SIG-M5 treated with dmso at 0.1 percent for 504 hours (cell line): ENCODE measurements around the gene LSM4.
"Not testable (repeated sequence)": the region's sequence is repeated elsewhere in the genome, so short reads cannot be mapped to it uniquely, and the experiment has no call there.

Experiments used
- DNase-seq: peaks from one replicate; lab custom pipeline; 2025; ENCODE audit not compliant: unreplicated experiment; lab: John Stamatoyannopoulos, UW

LSM4 gene

DNA sequence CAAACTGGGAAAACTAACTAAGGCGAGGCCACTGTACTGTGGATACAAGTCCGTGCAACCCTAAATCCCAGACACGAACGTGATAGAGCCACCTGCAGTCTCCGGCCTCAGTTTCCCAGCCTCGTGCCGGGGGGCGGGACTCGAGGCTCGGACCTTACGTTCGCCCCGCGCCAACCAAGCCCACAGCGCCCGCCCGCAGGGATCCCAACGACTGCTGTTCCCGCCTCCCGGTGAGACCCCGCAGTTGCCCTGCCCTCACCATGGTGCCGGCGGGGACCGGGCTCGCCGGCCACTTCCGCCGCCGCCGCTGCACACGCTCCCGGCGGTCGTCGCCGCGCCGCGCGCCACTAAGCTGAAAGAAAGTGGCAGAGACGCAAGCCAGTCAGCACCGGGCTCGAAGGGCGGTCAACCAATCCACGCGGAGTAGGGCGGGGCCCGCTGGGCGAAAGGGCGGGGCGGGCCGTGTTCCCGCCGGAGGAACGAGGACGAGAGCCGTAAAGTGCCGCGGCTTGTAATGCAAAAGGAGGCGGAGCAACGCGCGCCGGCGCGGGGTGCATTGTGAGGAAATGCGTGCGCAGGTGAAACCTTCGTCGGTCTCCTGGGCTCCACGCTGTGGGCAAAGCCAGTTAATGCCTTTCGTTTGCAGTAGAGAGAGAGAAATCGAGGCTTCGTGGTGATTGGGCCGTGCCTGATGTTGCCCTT, at the start of gene LSM4:
LSM4 (minus strand) TSS at position 318 of the 702 bp plus-strand sequence; CDS start at position 262, 56 bp downstream.
- peak; percentile 97 for DNase-seq

DNA sequence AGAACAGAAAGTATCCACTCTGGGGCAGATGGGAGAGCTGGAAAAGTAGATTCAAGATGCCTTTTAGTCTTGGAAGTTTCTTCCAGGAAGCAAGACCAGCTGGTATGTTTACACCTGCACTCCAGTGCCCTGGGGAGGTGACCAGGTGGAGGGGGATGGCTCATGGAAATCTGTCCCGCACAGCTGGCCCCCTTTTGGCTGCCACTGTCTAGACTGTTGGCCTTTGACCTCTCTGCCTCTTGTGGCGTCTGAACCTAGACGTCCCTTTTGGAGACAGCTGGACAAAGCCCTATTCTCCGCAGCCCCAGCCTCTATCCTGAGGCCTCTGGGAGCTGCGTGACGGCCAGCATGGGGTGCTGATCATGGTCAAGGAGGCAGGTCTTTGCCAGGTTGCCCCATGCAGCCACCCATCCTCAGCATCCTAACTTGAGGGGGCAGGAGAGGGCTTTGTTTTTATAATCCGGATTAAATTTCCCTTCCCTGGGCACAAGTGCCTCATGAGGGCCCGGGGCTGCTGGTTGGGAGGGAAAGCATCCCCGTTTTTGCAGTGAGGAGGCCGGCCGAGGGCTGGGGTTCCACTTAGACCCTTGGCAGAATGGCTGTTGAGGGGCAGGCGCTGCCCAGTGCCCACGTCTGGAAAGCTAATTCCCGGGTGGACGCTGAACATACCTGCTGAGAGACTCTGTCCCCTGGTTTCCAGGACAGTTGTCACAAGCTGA, 45.8 kb upstream of the LSM4 start:
- DNase-seq: no peak

DNA sequence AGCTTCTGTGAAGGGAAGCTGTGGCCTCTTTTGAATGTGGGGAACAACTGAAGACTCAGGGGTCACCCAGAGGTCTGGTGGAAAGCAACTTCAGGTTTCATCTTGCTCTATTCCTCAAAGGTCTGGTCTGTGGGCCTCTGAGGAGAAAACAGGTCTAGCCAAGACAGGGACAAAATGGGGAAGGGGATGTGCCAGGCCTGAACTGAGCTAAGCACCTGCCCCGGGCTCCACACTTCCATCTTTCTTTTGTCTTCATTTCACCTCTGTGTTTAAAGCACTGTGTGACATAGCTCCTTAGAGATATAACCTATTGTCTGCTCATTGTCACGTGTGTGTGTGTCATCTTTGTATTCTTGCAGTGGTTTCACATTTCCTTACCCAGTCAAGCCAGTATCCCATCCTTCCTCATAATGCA, 43.2 kb upstream of the LSM4 start:
- peak; percentile 20 for DNase-seq

DNA sequence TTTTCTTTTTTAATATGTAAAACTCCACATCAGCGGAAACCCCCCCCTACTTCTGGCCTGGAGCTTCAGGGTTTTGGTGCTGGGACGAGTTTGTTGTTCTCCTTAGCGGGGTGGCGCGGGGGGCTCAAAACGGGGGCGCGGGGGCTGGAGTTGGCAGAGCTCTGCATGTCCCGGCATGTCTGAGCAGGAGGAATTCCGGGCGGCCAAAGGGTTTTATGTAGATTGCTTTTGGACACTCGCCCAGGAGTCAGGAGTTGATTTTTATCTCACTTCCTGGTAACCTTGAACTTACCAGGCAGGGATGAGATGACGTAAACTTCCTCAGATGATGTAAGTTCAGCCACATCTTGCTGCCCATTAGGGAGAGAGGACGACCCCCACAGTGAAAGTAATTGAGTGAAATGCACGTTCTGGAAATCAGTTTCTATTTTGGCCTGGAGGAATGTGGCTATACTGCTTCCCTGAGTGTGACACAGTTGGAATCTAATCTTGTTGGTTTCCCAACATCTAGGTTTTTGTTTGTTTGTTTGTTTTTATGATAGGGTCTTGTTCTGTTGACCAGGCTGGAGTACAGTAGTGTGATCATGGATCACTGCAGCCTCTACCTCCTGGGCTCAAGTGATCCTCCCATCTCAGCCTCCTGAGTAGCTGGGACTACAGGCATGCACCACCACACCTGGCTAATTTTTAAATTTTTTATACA, 42.1 kb upstream of the LSM4 start:
- peak; percentile 91 for DNase-seq

DNA sequence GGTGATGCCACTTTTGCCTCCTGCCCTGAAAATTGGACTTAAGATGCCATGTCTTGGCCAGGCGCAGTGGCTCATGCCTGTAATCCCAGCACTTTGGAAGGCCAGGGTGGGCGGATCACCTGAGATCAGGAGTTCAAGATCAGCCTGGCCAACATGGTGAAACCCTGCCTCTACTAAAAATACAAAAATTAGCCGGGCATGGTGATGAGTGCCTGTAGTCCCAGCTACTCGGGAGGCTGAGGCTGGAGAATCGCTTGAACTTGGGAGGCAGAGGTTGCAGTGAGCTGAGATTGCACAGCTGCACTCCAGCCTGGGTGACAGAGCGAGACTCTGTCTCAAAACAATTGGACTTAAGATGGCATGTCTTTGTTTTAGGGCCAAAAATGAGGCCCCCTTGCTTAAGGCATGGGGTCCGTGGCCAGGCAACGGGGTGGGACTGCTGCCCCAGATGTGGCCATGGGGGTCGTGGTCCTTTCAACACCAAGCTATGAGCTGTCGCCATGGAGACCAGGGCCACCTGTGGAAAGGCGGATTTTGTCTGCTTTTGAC, 41.5 kb upstream of the LSM4 start:
- DNase-seq: not testable (repeated sequence)

DNA sequence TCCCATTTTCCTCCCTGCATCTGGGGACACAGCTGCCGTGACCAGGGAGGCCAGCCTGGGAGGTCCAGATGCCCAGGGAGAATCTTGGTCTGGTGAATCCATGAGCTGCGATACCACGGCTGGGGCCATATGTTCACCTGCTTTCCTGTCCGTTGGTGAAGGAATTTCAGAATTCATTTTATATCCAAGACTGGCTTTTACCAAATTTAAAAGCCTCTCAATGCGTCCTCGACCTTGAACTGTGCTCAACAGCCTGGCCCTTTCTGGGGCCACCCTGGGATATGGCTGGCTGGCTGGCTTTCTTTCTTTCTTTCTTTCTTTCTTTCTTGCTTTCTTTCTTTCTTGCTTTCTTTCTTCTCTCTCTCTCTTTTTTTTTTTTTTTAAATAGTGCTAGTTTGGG, 40.9 kb upstream of the LSM4 start:
- DNase-seq: no peak

DNA sequence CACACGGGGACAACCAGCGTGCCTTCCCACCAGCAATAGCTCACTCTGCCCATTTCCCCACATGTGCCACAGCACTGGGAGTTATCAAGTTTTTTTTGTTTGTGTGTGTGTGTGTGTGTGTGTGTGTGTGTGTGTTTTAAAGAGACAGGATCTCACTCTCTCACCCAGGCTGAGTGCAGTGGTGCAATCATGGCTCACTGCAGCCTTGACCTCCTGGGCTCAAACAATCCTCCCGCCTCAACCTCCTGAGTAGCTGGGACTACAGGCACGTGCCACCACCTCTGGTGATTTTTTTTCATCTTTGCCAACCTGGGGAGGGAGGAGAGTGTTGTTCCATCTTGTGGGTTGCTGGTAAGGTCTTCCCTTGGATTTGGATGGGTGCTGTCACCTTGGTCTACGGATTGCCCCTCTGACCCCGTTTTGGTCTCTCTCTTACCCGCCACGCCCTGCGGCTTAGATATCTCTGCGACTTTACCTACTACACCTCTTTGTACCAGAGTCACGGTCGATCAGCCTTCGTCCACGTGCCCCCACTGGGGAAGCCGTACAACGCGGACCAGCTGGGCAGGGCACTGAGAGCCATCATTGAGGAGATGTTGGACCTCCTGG, 40.2 kb upstream of the LSM4 start:
- no peak for DNase-seq

DNA sequence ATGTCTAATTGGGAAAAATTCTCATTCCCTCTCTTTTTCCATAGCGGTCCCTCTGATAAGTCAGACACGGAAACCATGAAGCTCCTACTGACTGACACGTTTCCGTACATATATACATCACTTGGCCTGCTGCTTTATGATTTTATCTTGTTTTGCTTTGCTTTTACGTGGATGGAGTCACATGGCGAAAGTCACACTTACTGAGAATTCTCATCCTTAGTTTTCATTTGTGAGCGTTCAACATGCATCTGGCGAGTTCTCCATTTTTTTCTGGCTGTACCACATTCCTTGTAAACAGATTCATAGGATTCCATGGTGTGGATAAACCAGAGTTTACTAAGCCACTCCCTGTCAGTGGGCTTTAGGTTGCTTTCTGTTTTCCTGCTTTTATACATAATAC, 38.8 kb upstream of the LSM4 start:
- no peak for DNase-seq

DNA sequence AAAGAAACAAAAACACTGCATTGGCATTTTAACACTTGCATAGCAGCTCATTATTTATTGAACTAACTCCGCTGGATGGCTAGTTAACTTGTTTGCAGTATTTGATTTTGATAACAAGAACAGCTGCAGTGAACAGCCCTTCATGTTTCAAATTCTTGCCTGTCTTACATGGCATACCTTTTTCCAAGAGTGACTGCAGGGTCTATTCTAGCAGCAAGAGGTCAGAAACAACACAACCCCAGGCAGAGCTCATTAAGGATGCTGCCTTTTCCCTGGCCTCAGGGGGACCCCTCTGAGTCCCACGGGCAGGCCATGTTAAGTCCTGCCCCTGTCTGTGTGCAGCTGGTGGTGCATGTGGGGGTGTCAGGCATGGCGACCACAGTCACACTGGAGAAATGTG, 34.2 kb upstream of the LSM4 start:
- no peak for DNase-seq

DNA sequence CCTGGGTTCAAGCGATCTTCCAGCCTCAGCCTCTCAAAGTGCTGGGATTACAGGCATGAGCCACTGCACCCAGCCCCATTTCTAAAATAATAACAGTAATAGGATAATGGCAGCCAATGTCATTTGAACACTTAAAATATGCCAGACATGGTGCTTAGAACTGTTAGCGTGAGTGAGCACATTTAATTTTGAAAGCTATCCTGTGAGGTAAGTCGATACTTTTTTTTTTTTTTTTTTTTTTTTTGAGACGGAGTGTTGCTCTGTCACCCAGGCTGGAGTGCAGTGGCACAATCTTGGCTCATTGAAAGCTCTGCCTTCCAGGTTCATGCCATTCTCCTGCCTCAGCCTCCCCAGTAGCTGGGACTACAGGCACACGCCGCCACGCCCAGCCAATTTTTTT, 31.9 kb upstream of the LSM4 start:
- DNase-seq: not testable (repeated sequence)

DNA sequence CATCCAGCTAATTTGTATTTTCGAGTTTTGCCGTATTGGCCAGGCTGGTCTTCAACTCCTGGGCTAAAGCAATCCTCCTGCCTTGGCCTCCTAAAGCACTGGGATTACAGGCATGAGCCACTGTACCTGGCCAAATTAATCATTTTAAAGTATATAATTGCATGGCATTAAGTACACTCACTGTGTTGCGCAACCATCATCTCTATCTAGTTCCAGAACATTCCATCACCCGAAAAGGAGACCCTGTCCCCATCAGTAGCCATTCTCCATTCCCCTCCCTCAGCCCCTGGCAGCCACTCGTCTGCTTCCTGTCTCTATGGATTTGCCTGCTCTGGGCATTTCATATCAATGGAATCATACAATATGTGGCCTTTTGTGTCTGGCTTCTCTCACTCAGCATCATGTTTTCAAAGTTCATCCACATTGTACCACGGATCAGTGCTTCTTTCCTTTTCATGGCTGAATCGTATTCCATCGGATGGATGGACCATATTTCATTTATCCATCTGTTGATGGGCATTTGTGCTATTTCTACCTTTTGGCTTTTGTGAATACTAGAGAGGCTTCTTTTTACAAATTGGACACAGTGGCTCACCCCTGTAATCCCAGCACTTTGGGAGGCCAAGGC, 30.6 kb upstream of the LSM4 start:
- no peak for DNase-seq

DNA sequence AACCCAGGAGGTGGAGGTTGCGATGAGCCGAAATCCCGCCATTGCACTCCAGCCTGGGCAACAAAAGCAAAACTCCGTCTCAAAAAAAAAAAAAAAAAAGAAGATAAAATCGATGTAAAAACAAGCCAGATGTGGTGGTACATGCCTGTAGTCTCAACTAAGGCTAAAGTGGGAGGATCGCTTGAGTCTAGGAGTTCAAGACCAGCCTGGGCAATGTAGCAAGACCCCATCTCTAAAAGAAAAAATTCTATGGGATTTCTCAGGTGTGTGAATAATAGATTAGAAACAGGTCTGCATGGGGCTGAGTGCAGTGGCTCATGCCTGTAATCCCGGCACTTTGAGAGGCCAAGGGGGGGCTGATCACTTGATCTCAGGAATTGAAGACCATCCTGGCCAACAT, 28.7 kb upstream of the LSM4 start:
- DNase-seq: no peak

DNA sequence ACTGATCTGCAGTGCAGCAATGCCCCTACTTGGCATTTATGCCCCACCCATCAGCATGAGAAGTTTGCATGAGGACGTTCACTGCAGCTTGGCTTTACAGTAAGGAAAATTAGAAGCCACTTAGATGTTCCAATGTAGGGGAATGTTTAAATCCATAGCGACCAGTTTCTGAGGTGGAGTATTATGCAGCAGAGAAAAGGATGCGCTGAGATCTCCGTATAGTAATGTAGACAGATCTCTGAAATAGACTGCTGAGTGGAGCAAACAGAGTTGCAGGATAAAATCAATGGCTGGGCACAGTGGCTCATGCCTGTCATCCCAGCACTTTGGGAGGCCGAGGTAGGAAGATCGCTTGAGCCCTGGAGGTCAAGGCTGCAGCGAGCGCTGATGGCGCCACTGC, 27.6 kb upstream of the LSM4 start:
- no peak for DNase-seq

DNA sequence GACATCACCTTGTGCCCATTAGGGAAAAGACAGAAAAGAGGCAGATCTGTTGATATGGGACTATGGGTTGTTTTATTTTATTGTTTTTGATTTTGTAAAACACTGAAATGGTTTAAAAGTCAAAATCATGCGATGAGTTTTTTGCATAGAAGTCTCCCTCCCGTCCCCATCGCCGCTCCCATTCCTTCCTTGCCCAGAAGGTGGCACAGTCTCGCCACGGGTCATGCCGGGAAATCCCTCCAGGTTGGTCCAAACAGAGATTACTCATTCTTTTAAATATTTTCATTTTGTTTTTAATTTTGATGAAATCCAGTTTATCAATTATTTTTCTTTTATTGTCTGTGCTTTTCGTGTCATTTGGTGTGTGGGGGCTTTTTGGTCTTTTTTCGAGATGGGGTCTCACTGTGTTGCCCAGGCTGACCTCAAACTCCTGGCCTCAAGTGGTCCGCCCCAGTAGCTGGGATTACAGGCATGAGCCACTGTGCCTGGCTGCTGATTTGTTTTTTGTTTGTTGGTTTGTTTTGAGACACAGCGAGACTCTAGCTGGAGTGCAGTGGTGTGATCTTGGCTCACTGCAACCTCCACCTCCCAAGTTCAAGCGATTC, 26.8 kb upstream of the LSM4 start:
- no peak for DNase-seq

DNA sequence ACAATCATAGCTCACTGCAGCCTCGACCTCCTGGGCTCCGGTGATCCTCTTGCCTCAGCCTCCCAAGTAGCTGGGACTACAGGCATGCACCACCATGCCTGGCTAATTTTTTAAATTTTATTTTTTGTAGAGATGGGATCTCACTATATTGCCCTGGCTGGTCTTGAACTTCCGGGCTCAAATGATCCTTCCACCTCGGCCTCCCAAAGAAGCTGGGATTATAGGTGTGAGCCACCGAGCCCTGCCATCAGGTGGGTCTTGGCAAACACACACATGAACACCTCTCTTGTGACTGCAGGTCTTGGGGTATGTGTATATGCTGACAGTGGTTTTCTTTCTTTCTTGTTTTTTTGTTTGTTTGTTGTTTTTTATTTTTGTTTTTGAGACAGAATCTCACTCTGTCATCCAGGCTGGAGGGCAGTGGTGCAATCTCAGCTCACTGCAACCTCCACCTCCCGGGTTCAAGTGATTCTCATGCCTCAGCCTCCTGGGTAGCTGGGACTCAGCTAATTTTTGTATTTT, 26.0 kb upstream of the LSM4 start:
- DNase-seq: not testable (repeated sequence)

DNA sequence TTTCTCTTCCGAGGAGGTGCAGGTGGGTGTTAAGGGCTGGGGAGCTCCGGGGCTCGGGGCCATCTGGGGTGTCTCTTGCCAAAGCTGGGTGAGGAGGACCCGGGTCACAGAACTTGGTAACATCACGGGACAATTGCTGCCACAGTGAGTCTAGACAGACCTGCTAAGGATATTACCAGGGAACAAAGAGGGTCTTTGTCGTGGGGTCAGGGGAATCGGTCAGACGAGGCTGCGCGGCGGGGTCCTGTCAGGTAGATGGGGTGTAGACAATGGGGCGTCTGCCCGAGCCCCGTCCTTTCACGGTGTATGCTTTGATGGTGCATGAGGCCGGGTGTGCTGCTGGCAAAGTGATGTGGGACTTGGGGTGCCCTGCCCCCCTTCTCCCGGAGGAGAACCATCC, 25.3 kb upstream of the LSM4 start:
- no peak for DNase-seq

DNA sequence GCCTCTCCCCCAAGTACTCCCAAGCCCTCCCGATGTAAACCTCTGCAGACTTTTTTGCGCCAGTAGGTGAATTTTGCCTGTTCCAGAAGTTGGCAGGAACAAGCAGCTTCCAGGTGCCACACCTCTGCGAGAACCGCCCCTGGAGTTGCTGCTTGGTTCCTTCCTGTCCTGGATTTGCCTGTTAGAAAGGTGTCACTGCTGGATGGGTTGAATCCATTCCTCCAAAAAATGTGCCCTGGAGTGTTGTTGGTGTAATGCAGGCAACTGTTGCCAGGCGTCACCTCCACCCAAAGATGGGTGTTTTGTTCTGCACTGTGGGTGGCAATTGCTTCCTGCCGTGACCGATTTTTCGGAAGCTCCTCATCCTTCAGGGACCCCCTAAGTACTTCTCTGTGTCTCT, 23.2 kb upstream of the LSM4 start:
- no peak for DNase-seq

DNA sequence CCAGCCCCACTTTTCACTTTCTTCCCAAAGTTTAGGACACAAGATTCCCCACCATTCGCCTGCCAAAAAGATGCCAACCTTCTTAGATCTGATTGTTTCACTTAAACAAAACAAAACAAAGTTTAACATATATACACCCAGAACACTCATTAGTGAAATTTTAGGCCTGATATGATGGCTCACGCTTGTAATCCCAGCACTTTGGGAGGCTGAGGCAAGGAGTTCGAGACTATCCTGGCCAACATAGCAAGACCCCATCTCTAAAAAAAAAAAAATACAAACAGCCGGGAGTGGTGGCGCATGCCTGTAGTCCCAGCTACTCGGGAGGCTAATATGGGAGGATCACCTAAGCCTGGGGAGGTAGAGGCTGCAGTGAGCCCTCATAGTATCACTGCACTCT, 22.4 kb upstream of the LSM4 start:
- DNase-seq: no peak

DNA sequence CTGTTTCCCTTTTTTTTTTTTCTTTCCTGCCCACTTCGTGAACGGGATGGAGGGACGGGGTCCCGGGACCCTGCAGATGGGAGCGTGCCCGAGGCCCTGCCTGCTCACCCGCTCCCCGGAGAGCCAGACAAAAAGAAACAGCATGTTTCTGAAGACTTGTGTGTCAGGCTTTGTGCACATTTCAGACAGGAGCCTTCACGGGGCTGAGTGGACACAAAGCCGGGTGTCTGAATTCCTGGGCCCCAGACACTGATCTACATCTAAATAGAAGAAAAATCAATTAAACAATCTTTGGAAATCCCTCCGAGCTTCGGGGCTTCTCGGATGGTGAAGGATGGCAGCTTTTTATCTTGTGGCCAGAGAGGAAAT, 21.7 kb upstream of the LSM4 start:
- DNase-seq: no peak

DNA sequence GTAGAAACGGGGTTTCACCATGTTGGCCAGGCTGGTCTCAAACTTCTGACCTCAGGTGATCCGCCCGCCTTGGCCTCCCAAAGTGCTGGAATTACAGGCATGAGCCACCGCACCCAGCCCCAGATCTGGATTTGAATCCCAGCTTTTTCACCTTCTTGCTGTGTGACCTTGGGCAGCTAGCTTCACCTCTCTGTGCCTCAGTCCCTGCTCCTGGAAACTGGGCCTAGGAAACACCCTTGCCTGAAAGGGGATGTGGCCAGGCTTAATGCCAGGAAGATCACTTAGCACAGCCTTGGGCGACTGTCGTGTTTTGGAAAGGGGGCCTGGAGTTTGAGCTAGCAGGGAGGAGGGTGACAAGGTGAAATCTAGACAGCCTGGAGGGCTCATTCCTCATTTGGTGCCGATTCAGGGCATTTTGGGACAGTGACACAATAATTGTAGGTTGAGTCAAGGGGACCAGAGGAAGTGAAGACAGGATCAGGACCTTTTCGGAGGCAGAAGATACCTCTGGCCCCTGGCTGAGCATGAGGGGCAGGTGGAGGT, 19.3 kb upstream of the LSM4 start:
- no peak for DNase-seq
